ENCODE data around the gene VANGL1.

The VANGL1 gene

GRCh38 chr1:115644109-115644508, 2.3 kb downstream of the VANGL1 start:
- no peak for DNase-seq

- DNase-seq = no peak
Measured at GRCh38 chr1:115647047-115647446, 5.3 kb downstream of the VANGL1 start.

- no peak for DNase-seq
Measured at GRCh38 chr1:115647507-115647906, 5.7 kb downstream of the VANGL1 start.

- no peak for DNase-seq
Measured at GRCh38 chr1:115647919-115648650, 6.3 kb downstream of the VANGL1 start.

GRCh38 chr1:115648717-115649691, 7.2 kb downstream of the VANGL1 start:
- no peak for DNase-seq

- no peak for DNase-seq
Measured at GRCh38 chr1:115649964-115650363, 8.2 kb downstream of the VANGL1 start.

GRCh38 chr1:115650961-115651360, 9.2 kb downstream of the VANGL1 start:
- no peak for DNase-seq

GRCh38 chr1:115651391-115651790, 9.6 kb downstream of the VANGL1 start:
- DNase-seq = no peak

GRCh38 chr1:115652236-115652788, 10.5 kb downstream of the VANGL1 start:
- DNase-seq = no peak

GRCh38 chr1:115654125-115654524, 12.4 kb downstream of the VANGL1 start:
- DNase-seq = no peak

GRCh38 chr1:115654663-115655305, 13.0 kb downstream of the VANGL1 start:
- no peak for DNase-seq

- DNase-seq = no peak
Measured at GRCh38 chr1:115655306-115655663, 13.5 kb downstream of the VANGL1 start.

GRCh38 chr1:115655916-115656315, 14.1 kb downstream of the VANGL1 start:
- DNase-seq = no peak

GRCh38 chr1:115656461-115657077, 14.8 kb downstream of the VANGL1 start:
- DNase-seq = no peak

- no peak for DNase-seq
Measured at GRCh38 chr1:115658646-115659045, 16.9 kb downstream of the VANGL1 start.

GRCh38 chr1:115660151-115660550, 18.4 kb downstream of the VANGL1 start:
- no peak for DNase-seq

GRCh38 chr1:115661157-115661556, 19.4 kb downstream of the VANGL1 start:
- no peak for DNase-seq

GRCh38 chr1:115665319-115666096, 23.7 kb downstream of the VANGL1 start:
- no peak for DNase-seq

GRCh38 chr1:115666206-115666605, 24.4 kb downstream of the VANGL1 start:
- DNase-seq = no peak

- DNase-seq = no peak
Measured at GRCh38 chr1:115666702-115667101, 24.9 kb downstream of the VANGL1 start.

- DNase-seq = no peak
Measured at GRCh38 chr1:115668579-115668978, 26.8 kb downstream of the VANGL1 start.

Measured in activated effector memory CD4-positive, alpha-beta T cell treated with Interleukin-2 at 50 U/mL for 16 hours (primary cell).